K562 (cell line): ENCODE measurements around the gene COL8A2. TPM values are rescaled to one million over a fixed set of nuclear protein-coding genes. Genes with fewer than 3 reads are reported as not detected.

Source experiments
- ATAC-seq: fragments of 200-7000 bp; cut with Tn5 transposase; 3 replicates; pipeline ENCODE4 v1.9.1; 2020; ENCODE audit warnings: moderate library complexity
- BruUV-seq: library from RNA; stranded (reverse); fragments of 400-500 nt; replicated peaks from 2 replicates; lab custom pipeline; 2021; lab: Mats Ljungman, UMichigan
- CTCF ChIA-PET: fragments of 300-600 bp; formaldehyde crosslinking; extraction: SDS; loops from one replicate; lab custom pipeline; 2021; ENCODE audit warnings: low intra/inter-chr PET ratio; lab: Yijun Ruan, JAX
- POLR2A ChIA-PET: fragments of 300-600, 350-650 bp; sonication (Branson Sonifier 250); formaldehyde crosslinking; extraction: SDS; loops from one replicate; lab custom pipeline; 2021; ENCODE audit warnings: antibody characterized with exemption, inconsistent platforms; lab: Yijun Ruan, JAX
- DNase-seq, 4 experiments: peaks; one replicate each; pipeline versions ENCODE4 v3.0.0 to v3.0.0-alpha.2; 2011 to 2018; ENCODE audit warnings: low spot score in 3 of 4, mixed read lengths in 3 of 4; ENCODE audit errors: extremely low read depth in 1 of 4
- FAIRE-seq: peaks from 2 replicates; lab custom pipeline; 2011; peaks lifted over from hg19 to GRCh38; lab: Jason Lieb, UNC
- H2AFZ ChIP-seq: 2 replicates; pipeline ENCODE4 v1.6.0; 2011; ENCODE audit warnings: low read depth, low read length, control low read depth, inconsistent platforms
- H3K27ac ChIP-seq: fragments of 200-600 bp; 3 replicates; pipeline ENCODE4 v1.8.0; 2011; ENCODE audit warnings: low read depth, mild to moderate bottlenecking, control low read depth, inconsistent platforms, low read length, moderate library complexity, mixed read lengths; ENCODE audit errors: extremely low read depth
- H3K27me3 ChIP-seq, 2 experiments: fragments of 300-600 bp in 1 of 2; 2 replicates in 1 of 2; 3 replicates in 1 of 2; pipeline versions ENCODE4 v1.6.0 to v1.8.0; 2011; ENCODE audit warnings: inconsistent platforms in 2 of 2, low read length in 2 of 2, mild to moderate bottlenecking in 1 of 2, mixed read lengths in 1 of 2, moderate library complexity in 1 of 2; ENCODE audit not compliant: control insufficient read depth in 2 of 2, insufficient read depth in 2 of 2
- H3K36me3 ChIP-seq: fragments of 300-600 bp; 3 replicates; pipeline ENCODE4 v1.8.0; 2011; ENCODE audit warnings: mild to moderate bottlenecking, low read length, inconsistent platforms; ENCODE audit not compliant: control insufficient read depth, insufficient read depth
- H3K4me1 ChIP-seq, 2 experiments: fragments of 200-600 bp in 1 of 2; replicated peaks in 1 of 2; 2 replicates in 1 of 2; 3 replicates in 1 of 2; pipeline versions ENCODE4 v1.5.1 to v1.8.0; 2011; ENCODE audit warnings: inconsistent platforms in 2 of 2, low read length in 2 of 2, mild to moderate bottlenecking in 1 of 2, mixed read lengths in 1 of 2, moderate library complexity in 1 of 2; ENCODE audit not compliant: control insufficient read depth in 2 of 2, insufficient read depth in 2 of 2
- H3K4me2 ChIP-seq: 2 replicates; pipeline ENCODE4 v1.6.1; 2011; ENCODE audit warnings: low read length, control low read depth, inconsistent platforms, mixed read lengths; ENCODE audit not compliant: insufficient read depth
- H3K4me3 ChIP-seq: fragments of 200-600 bp; sonication (generic), shearing (Covaris generic); 2 replicates; pipeline ENCODE4 v1.5.1; 2016; ENCODE audit warnings: control low read depth, inconsistent platforms
- H3K79me2 ChIP-seq: fragments of 200-600 bp; 3 replicates; pipeline ENCODE4 v1.8.0; 2011; ENCODE audit warnings: low read length, inconsistent platforms; ENCODE audit not compliant: control insufficient read depth, insufficient read depth
- H3K9ac ChIP-seq, 2 experiments: 2 replicates each; pipeline versions ENCODE4 v1.6.0 to v1.6.1; 2011; ENCODE audit warnings: low read depth in 2 of 2, low read length in 2 of 2, control low read depth in 1 of 2, inconsistent platforms in 1 of 2, mild to moderate bottlenecking in 1 of 2, mixed read lengths in 1 of 2; ENCODE audit not compliant: insufficient read depth in 1 of 2
- H3K9me1 ChIP-seq: one replicate; pipeline ENCODE4 v1.6.0; 2011; ENCODE audit warnings: inconsistent platforms, mild to moderate bottlenecking, low read length, moderate library complexity; ENCODE audit not compliant: control insufficient read depth, insufficient read depth
- H3K9me3 ChIP-seq: replicated peaks from 2 replicates; pipeline ENCODE4 v1.5.1; 2011; ENCODE audit warnings: low read depth, low read length, inconsistent platforms; ENCODE audit not compliant: control insufficient read depth, insufficient read depth
- H4K20me1 ChIP-seq: replicated peaks from 2 replicates; pipeline ENCODE4 v1.6.1; 2011; ENCODE audit warnings: low read length, inconsistent platforms, mixed read lengths; ENCODE audit not compliant: control insufficient read depth, insufficient read depth
- CBX3 ChIP-seq, 2 experiments: IDR thresholded peaks; 1 replicate in 1 of 2; 2 replicates in 1 of 2; pipeline ENCODE4 v1.6.1; 2012; ENCODE audit warnings: inconsistent platforms in 2 of 2, low read length in 2 of 2, borderline replicate concordance in 1 of 2, control low read depth in 1 of 2
- FOSL1 ChIP-seq: fragments of 200-800 bp; sonication (Bioruptor generic); conservative IDR thresholded peaks from 2 replicates; pipeline ENCODE4 v1.6.1; 2016; ENCODE audit warnings: missing genetic modification characterization, missing compliant biosample characterization
- FOXJ2 ChIP-seq: fragments of 200-800 bp; sonication (Bioruptor generic); IDR thresholded peaks from 2 replicates; pipeline ENCODE4 v1.6.1; 2016; ENCODE audit warnings: missing genetic modification characterization, missing compliant biosample characterization
- IRF2 ChIP-seq: sonication (generic); formaldehyde crosslinking; IDR thresholded peaks from 2 replicates; pipeline ENCODE4 v1.8.1; 2022; ENCODE audit warnings: mild to moderate bottlenecking, missing genetic modification reagents
- LARP7 ChIP-seq: fragments of 450-650 bp; IDR thresholded peaks from 2 replicates; pipeline ENCODE4 v1.6.1; 2016
- MAZ ChIP-seq, 2 experiments: fragments of 450-650 bp in 1 of 2; sonication (generic) in 1 of 2; formaldehyde crosslinking; IDR thresholded peaks in 1 of 2; conservative IDR thresholded peaks in 1 of 2; 2 replicates each; pipeline versions ENCODE4 v1.4.0 to v1.5.0; 2020; ENCODE audit warnings: mild to moderate bottlenecking in 1 of 2, missing genetic modification reagents in 1 of 2
- XRCC5 ChIP-seq: fragments of 200-400 bp; formaldehyde crosslinking; IDR thresholded peaks from 2 replicates; pipeline ENCODE4 v1.6.1; 2017; ENCODE audit warnings: low read depth, mild to moderate bottlenecking, low read length
- ZBTB17 ChIP-seq: fragments of 450-650 bp; formaldehyde crosslinking; IDR thresholded peaks from 2 replicates; pipeline ENCODE4 v1.4.0; 2020; ENCODE audit warnings: mild to moderate bottlenecking
- ZFP36 ChIP-seq: fragments of 150-350 bp; IDR thresholded peaks from 2 replicates; pipeline ENCODE4 v1.6.1; 2018; ENCODE audit warnings: low read length, low read depth; ENCODE audit not compliant: partially characterized antibody
- ZNF274 ChIP-seq: IDR thresholded peaks from 2 replicates; pipeline ENCODE4 v1.6.1; 2011; ENCODE audit warnings: low read depth, mild to moderate bottlenecking, low read length, moderate library complexity, borderline replicate concordance
- ZNF347 ChIP-seq: fragments of 450-650 bp; formaldehyde crosslinking; IDR thresholded peaks from 2 replicates; pipeline ENCODE4 v1.4.0; 2020; ENCODE audit warnings: low read depth, mild to moderate bottlenecking, moderate library complexity
- ZNF586 ChIP-seq: fragments of 450-650 bp; formaldehyde crosslinking; conservative IDR thresholded peaks from 2 replicates; pipeline ENCODE4 v1.4.0; 2020; ENCODE audit warnings: mild to moderate bottlenecking, moderate library complexity
- ZNF695 ChIP-seq: fragments of 450-650 bp; formaldehyde crosslinking; IDR thresholded peaks from 2 replicates; pipeline ENCODE4 v1.4.0; 2020; ENCODE audit warnings: mild to moderate bottlenecking, moderate library complexity
- WGBS: fragments of 100-300 bp; shearing (Covaris generic); methylation state at CpG from one replicate; pipeline ENCODE4 v1.1.6; 2016; ENCODE audit warnings: low coverage, mixed read lengths; ENCODE audit not compliant: insufficient coverage; ENCODE audit errors: missing lambda C conversion rate; 5-methylcytosine and 5-hydroxymethylcytosine counted together
- in situ Hi-C: fragments of 300-500 bp; cut with MboI; formaldehyde crosslinking; loops from 4 replicates; pipeline ENCODE4 v1.15.0; 2018; ENCODE audit warnings: inconsistent platforms, mixed read lengths
- intact Hi-C: fragments of 100-400 bp; cut with micrococcal nuclease; formaldehyde crosslinking; loops from 2 replicates; pipeline ENCODE4 v1.14.2; 2022
- polyA plus RNA-seq, 8 experiments: library from polyadenylated mRNA; depleted of rRNA in 4 of 8; stranded (reverse) in 5 of 8; unstranded in 3 of 8; fragments of >200 nt; fragmentation: Nextera tagmentation in 2 of 8; fragmentation: Illumina TruSeq in 1 of 8; extraction: Ambion mirVana in 2 of 8; extraction: Trizol in 1 of 8; gene quantifications; 2 replicates each; pipeline versions ENCODE4 v1.2.1 to v1.2.3, GENCODE V29; 2011 to 2014; ENCODE audit warnings: inconsistent platforms in 1 of 8, missing spikeins in 1 of 8
- total RNA-seq, 7 experiments: library from RNA; depleted of rRNA in 6 of 7; stranded (reverse); fragments of >200 nt in 6 of 7; fragmentation: Illumina TruSeq in 2 of 7; extraction: Trizol in 2 of 7; gene quantifications; 2 replicates each; pipeline versions ENCODE4 v1.2.1 to v1.2.3, GENCODE V29; 2011 to 2021; ENCODE audit warnings: low replicate concordance in 1 of 7
- TF ChIP-seq, protein P1 (sequence below), 3 experiments: fragments of 200-800 bp in 1 of 3; sonication (Bioruptor generic) in 1 of 3; sonication (generic) in 1 of 3; formaldehyde crosslinking in 1 of 3; IDR thresholded peaks; 2 replicates each; pipeline versions ENCODE4 v1.6.1 to v1.8.0; 2016 to 2022; ENCODE audit warnings: mild to moderate bottlenecking in 2 of 3, missing compliant biosample characterization in 2 of 3, missing genetic modification characterization in 2 of 3, missing genetic modification reagents in 1 of 3
- TF ChIP-seq, protein P2 (sequence below): fragments of 250-450 bp; sonication (Bioruptor Pico); IDR thresholded peaks from 2 replicates; pipeline ENCODE4 v1.6.1; 2021; ENCODE audit warnings: mild to moderate bottlenecking

Gene COL8A2
- total and polyA plus RNA-seq, 9 of the 15 experiments (the other 6 are each of a cell fraction or from before 2014, with no cell fraction given) = 0.03 to 0.14 (median 0.04) TPM; not detected in 5

DNA sequence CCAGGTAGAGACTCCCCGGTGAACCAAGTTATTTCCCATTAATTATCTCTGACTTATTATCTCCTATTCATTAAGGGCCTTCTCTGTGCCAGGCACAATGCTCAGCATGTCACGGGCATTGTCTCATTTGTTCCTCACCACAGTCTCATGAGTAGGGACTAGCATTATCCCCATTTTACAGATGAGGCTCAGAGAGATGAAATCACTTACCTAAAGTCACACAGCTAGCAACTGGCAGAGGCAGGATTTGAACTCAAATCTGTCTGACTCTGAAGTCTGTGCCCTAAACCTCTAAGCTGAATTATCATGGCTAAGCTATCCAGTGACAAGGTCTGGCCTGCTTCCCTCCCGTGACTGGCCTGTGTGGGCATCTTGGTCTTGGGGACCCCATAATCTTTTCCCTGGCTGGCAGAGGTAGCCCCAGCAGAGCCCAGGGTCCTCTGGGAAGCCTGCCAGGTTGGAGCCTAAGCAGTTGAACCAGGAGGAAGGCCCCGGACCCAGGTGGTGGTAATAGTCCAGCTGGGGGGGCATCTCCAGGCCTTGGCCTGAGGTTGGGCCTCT is 35.4 kb upstream of the COL8A2 start (continued):
- TF ChIP-seq CBX3 (IDR thresholded peaks at IDR 0.05; ENCODE audit: borderline replicate concordance in 1 of 2, low read length in 2 of 2) (peak in 1 of 2 experiments; percentile 10; a peak in 1 of 3 replicates), LARP7 (no peak), FOSL1 (tag) (0 out of 2 replicates have a peak, but pooled peaks have one; percentile 16), ZBTB17 (CRISPR knock-in tag) (no peak), XRCC5 (0 out of 2 replicates have a peak, but pooled peaks have one; percentile 32), ZFP36 (peak; percentile 61)
- TF ChIP-seq, protein P1, sequence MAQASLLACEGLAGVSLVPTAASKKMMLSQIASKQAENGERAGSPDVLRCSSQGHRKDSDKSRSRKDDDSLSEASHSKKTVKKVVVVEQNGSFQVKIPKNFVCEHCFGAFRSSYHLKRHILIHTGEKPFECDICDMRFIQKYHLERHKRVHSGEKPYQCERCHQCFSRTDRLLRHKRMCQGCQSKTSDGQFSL (CRISPR knock-in tag; IDR thresholded peaks at IDR 0.05) = no peak
- TF ChIP-seq, protein P1 (tag; IDR thresholded peaks at IDR 0.05) = peak in 1 of 2 experiments; percentile 43; a peak in 1 of 4 replicates

- Histone ChIP-seq H3K9ac (peak overlapping the region; percentile 74 to 85; a peak in 3 of 4 replicates), H3K4me1 (peaks cover 47 to 65% of the 10 kb centered on the region in 2 experiments), H3K4me3 (no peak overlapping the region), H3K9me3 (no peaks in the 10 kb centered on the region), H3K4me2 (peak overlapping the region; percentile 82), H3K36me3 (peaks cover 41% of the 10 kb centered on the region), H2AFZ (no peak overlapping the region), H3K27ac (peak overlapping the region; percentile 76; the same call in 2 of the 3 replicates), H3K79me2 (peaks cover 90% of the 10 kb centered on the region), H3K27me3 (no peaks in the 10 kb centered on the region), H3K9me1 (peaks cover 4% of the 10 kb centered on the region), H4K20me1 (0 out of 2 replicates have a peak, but pooled peaks cover 3% of the 10 kb centered on the region)
- no peak for DNase-seq
- WGBS = 85% methylated on average over 10 of the region's 10 CpGs
- no peak for ATAC-seq
- ChIA-PET POLR2A (interaction anchor here (0.6 to 5.5 kb wide), 11 partner anchors 10 to 1649 kb away, joined by 3 to 42 read pairs (median 3); partner anchors contain the start of genes MRPS15 and TRAPPC3), CTCF (no interaction called here)
- FAIRE-seq = no peak
- BruUV-seq = no TSS peak
- in situ Hi-C loops (no loop called here), intact Hi-C loops (no loop called here)
- no peak for TF ChIP-seq ZNF586 (CRISPR knock-in tag)
- TF ChIP-seq, protein P2, sequence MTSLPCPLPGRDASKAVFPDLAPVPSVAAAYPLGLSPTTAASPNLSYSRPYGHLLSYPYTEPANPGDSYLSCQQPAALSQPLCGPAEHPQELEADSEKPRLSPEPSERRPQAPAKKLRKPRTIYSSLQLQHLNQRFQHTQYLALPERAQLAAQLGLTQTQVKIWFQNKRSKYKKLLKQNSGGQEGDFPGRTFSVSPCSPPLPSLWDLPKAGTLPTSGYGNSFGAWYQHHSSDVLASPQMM (CRISPR knock-in tag) = no peak
- no peak for TF ChIP-seq ZNF695 (CRISPR knock-in tag)
- peak; percentile 81 for TF ChIP-seq ZFP36
- no peak for TF ChIP-seq ZNF274
- TF ChIP-seq ZNF347 (CRISPR knock-in tag) = no peak
- TF ChIP-seq FOSL1 (tag) = no peak
- no peak for TF ChIP-seq FOXJ2
- TF ChIP-seq MAZ (CRISPR knock-in tag; conservative IDR thresholded peaks at IDR 0.05 in 1 of 2, IDR thresholded peaks at IDR 0.05 in 1 of 2) = no peak
- 0 out of 2 replicates have a peak, but pooled peaks have one; percentile 11 for TF ChIP-seq IRF2
Measured at GRCh38 chr1:36159614-36160387, 34.8 kb upstream of the COL8A2 start.
